Kidney tubule cell (primary cell): ENCODE data around the gene TCF7L2.
A peak's percentile ranks its signal among the peaks of the same experiment; 100 is the strongest.

Experiments used
- DNase-seq: peaks from one replicate; pipeline ENCODE4 v3.0.0-alpha.2; 2018; ENCODE audit warnings: low spot score

TCF7L2 gene

GRCh38 chr10:112964482-112964881 lies 14.4 kb downstream of the TCF7L2 start:
- no peak for DNase-seq

- no peak for DNase-seq
Observed at GRCh38 chr10:112966194-112966855, 16.3 kb downstream of the TCF7L2 start.

- DNase-seq = peak; percentile 46
Observed at GRCh38 chr10:112967200-112967599, 17.2 kb downstream of the TCF7L2 start.

GRCh38 chr10:112969131-112969530 lies 19.1 kb downstream of the TCF7L2 start:
- DNase-seq = no peak

- no peak for DNase-seq
Observed at GRCh38 chr10:112969542-112969941, 19.5 kb downstream of the TCF7L2 start.

- no peak for DNase-seq
Observed at GRCh38 chr10:112970021-112970420, 20.0 kb downstream of the TCF7L2 start.

GRCh38 chr10:112972606-112973005 lies 22.6 kb downstream of the TCF7L2 start:
- DNase-seq = no peak

GRCh38 chr10:112973046-112973445 lies 23.0 kb downstream of the TCF7L2 start:
- no peak for DNase-seq

GRCh38 chr10:112973805-112974204 lies 23.8 kb downstream of the TCF7L2 start:
- DNase-seq = no peak

- DNase-seq = no peak
Observed at GRCh38 chr10:112977426-112977898, 27.4 kb downstream of the TCF7L2 start.

GRCh38 chr10:112979927-112980326 lies 29.9 kb downstream of the TCF7L2 start:
- no peak for DNase-seq

GRCh38 chr10:112980937-112981336 lies 30.9 kb downstream of the TCF7L2 start:
- no peak for DNase-seq

GRCh38 chr10:112981553-112981952 lies 31.5 kb downstream of the TCF7L2 start:
- no peak for DNase-seq

GRCh38 chr10:112983444-112984056 lies 33.5 kb downstream of the TCF7L2 start:
- no peak for DNase-seq

- no peak for DNase-seq
Observed at GRCh38 chr10:112984756-112985155, 34.7 kb downstream of the TCF7L2 start.

GRCh38 chr10:112985690-112986543 lies 35.9 kb downstream of the TCF7L2 start:
- DNase-seq = peak; percentile 51

GRCh38 chr10:112986544-112987190 lies 36.6 kb downstream of the TCF7L2 start:
- DNase-seq = no peak

GRCh38 chr10:112988839-112989406 lies 38.9 kb downstream of the TCF7L2 start:
- DNase-seq = peak; percentile 69

- DNase-seq = no peak
Observed at GRCh38 chr10:112989826-112990225, 39.8 kb downstream of the TCF7L2 start.

- no peak for DNase-seq
Observed at GRCh38 chr10:112990271-112990670, 40.2 kb downstream of the TCF7L2 start.

GRCh38 chr10:112991888-112992491 lies 41.9 kb downstream of the TCF7L2 start:
- DNase-seq = no peak

GRCh38 chr10:112996462-112996861 lies 46.4 kb downstream of the TCF7L2 start:
- DNase-seq = no peak
